Brain pericyte (primary cell): ENCODE measurements around the gene ENPP6.

Experiments
- DNase-seq: peaks from one replicate; pipeline ENCODE4 v3.0.0-alpha.2; 2012; ENCODE audit warnings: low read depth, low spot score

The ENPP6 gene

DNA sequence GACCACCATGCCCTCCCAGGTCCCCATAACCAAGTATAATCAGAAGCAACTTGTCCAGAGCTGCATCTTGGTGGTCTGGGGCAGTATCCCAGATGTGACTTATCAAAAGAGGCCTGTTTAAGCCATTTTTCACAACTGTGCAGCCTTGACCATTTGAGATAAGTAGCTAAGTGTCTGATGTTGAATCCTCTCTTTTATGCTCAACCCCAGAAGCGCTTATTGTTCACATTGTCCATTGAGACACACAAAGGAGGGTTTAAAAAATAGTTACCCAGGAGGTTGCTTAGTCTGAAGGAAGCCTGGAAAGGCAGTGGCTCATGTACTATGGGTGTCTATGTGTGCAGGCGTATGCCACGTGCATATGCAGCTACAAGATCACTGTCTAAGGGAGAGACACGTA lies 27.0 kb downstream of the ENPP6 start:
- DNase-seq = no peak

DNA sequence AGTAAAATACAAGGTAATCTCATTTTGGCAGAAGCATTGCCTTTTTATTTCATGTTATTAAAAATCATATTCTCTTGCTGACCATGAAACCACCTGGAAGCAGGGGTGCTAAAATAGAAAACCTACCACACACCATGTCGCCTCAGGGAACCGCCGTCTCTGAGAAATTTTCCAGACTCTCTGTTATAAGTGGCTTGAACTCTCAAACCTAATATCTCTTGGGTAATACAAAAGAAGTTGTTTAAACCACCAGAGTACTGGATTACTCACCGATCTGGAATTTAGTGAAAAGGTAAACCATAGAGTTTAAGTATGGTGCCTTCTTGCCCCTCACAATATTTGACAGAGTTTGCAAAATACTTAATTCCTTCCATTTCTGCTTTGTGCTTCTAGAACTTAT lies 27.7 kb downstream of the ENPP6 start:
- DNase-seq = no peak

DNA sequence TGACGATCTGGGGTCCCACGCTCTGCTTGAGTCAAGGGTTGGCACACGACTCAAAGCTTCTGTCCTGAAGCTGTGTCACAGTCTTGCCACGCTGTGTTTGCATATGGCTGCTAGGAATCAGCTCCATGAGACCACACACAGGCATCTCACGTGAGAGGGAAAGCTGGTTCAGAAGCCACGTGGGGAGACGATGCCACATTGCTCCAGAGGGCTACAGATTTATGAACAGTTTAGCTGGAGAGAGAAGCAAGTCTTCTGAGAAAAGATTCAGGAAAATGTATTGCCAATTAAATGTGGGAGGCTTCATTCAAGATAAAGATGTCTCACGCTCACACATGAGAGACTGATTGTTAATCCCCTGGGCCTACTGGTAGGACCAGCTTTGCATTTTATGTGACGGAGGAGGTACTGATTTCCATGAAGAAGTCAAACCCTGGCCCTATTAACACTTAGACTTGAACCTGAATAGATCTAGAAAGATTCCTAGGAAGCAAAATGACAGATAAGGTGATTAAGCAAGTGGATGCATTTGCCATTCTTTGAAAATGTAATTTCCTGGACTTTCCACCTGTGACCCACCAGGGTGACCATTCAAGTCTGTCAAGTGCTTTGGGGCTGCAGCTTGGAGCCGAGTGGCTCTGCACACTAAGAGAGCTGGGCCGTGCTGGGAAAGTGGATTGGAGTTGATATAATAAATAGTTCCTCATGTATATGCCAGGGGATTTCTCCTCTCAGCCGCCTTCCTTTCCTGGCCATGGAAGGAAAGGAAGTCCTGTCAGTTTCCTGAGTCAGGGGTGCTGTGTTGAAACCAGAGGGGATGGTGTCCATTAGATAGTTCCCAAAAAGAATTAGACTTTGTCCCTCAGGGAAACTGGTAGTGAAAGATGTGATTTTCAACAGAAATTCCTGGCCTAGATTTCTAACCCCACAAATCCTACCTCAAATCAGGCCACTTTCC lies 29.0 kb downstream of the ENPP6 start:
- no peak for DNase-seq

DNA sequence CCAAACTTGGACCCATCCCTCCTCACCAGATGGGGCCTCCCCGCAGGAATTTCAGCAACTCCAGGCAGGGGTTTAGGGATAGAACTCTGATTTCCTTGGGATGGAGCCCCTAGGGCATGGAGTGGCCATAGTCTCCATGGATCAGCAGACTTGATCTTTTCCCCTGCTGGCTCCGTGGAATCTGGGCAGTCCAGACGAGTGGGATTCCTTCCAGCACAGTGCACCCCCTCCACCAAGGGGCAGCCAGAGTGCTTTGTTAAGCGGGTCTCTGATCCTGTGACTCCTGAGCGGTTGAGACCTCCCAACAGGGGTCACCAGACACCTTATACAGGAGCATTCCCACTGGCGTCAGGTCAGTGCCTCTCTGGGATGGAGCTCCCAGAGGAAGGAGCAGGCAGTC lies 40.4 kb downstream of the ENPP6 start:
- no peak for DNase-seq

DNA sequence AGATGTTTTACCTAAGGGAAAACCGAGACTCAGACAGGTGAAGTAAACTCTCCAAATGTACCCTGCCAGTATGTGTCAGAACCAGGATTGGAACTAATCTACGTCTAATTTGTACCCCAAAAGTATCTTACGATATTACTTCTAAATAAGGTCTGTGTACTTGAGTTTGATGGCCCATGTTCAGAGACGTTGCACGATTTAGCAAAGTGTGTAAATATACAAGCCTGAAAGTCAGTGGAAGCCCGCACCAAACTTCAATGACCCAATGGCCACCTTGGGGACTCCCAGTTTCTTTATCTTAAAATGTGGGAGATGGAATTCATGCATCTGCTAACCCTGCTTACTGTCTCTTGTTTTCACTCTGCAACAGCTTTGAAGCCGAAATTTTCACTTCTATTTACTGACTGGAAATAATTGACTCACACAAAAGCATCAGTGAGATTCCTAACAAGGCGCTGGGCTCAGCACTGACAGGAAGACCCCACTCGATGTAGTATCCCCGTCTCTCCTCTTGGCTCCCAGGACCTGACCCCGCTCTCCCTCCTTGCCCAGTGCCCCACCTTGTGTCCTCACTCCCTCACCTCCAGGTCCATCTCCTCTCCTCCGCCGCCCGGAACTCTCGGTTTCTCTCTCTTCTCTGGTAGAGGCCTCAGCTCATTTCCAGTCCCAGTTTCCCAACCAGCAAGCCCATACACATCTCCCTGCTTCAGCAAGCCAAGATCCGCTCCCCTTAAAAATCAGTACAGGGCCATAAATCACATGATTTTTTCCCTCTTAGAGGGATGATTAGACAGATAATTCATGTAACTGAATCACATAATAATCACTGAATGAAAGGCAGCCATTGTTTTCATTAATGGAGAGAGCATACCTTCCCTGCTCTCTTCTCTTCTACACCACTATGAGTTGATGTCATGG lies 42.8 kb downstream of the ENPP6 start:
- no peak for DNase-seq

DNA sequence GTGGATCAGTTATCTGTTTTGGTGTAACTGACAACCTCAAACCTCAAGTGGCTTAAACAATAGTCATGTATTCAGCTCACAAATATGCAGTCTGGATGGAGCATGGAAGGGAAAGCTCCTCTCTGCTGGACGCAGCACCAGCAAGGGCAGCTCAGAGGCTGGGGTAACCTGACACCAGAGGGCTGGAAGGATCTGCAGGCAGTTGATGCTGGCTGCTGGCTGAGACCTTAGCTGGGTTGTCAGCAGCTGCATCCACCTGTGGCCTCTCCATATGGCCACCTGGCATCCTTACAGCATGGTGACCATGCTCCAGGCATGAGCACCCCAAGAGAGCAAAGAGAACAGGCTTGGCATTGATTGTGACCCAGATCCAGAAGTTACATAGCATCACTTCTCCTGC lies 46.7 kb downstream of the ENPP6 start:
- DNase-seq = no peak

DNA sequence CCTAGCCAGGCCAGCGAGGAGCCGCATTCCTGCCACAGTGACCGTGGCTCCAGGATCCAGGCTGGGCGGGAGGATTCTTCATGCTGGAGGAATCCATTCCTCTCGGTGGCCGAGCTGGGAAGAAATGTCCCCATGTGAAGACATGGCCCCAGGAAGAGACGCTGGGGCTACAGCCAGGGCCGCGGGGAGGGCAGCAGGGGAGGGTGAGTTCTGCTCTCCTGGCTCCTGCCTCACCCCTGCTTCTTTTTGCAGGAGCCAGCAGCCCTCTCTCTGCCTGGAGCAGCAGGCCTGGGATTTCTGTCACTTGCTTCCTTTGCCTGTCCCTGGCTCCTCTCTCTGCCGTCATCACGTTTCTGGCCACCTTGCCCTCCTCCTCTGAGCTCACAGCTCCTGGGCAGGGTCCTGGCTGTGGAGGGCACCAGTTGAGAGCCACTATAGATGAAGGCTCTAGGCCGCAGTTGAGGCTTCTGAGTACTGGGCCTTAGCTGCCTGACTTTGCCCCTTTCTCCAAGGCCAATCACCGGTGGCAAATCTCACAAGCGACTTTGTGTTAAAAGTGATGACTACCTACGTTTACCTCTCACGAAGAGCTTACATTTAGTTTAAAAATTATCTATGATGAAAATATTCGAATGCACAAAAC lies 48.3 kb downstream of the ENPP6 start:
- DNase-seq = no peak

DNA sequence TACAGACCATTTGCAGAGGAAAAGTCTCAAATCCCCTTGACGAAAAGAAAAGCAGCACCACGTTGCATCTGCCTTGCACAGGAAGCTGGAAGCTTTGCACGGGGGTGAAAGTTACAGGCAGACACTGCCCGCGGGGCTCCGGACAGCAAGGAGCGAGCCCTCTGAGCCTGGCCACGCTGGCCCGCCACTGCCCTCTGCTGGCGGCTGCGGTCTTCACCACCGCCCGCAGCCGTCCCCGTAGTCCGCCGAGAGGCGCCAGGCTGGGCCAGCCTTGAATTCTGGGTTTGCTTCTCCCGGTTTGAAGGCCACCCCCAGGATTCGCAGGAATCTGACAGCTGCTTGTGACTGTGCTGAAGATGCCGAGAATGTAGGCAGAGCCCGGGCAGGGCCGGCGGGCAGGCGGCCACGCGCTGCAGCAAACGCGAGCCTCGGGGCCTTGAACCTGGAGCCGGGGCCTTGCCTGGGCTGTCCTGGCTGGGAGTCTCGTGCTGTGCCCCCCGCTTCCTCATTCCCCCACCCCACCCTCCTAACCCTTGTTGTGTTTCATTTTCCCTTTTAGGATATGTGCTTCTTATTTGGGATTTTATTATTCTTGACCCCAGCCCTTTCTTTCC lies 49.2 kb downstream of the ENPP6 start:
- no peak for DNase-seq

DNA sequence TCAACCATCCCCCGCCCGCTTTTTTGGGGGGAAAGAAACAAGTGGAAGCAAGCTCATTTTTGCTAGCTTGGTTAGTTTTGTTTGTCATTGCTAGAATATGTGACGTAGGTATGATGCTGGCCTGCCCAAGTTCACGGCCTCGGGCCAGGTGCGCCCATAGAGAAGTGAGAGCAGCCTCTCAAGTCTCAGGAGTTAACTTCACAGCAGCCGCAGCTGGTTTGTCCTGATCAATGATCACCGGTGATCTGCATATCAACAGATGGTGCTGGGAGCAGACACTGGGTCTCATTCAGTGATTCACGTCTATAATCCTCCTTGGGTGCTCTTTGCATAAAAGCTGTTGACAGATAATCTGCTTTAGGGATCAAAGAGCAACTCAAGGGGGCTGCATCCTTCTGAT lies 50.1 kb downstream of the ENPP6 start:
- DNase-seq = no peak

DNA sequence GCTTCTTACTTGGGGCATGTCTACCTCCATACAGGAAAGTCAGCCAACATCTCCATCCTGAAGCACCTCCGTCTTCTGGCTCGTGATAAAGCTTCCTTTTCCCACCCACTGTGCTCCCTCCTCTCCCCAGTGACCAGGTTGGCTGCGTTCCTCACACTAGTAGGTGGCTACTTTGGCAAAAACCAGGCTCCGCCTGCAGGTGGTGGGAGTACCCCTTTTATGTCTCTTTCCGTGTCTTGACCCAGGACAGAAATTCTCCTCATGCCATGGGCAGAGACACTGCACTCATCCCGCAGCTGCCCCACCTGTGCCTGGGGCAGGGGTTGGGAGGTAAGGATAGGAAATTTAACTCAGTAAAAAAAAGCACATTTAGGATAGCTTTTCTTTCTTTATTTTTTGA lies 50.9 kb downstream of the ENPP6 start:
- DNase-seq = no peak

DNA sequence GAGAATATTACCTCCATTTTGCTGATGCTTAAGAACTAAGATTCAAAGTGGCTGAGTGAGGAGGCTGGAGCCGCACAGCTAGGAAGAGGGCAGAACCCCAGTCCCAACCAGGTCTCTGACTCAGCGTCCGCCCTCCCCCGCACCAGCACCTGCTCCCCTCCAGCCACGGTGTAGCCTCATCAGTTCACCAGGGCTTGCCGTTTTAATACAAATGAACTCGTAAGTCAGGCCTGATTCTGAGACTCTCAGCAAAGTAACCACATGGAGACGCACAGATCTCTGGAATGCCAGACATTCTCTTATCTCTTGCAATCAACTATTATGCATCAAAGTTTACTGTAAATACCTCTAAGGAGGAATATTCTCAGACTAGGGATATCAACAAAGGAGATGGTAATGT lies 52.4 kb downstream of the ENPP6 start:
- no peak for DNase-seq

DNA sequence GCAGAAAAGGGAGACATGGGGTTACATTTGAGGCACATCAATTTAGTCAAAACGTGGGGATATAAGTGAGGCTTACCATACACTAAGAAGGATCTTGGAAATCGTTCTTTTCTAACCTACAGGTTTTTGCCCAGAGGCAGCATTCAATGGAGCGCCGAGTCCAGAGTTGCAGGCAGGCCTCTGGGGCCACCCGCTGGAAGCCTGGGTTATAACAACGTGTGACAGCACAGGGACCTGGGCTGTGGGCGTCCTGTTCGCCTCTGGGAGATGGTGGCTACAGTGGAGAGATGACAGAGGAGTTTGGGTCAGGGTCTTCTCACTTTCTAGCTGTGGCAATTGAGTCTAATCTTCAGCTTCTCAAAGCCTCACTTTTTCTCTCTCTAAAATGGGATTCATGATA lies 53.9 kb downstream of the ENPP6 start:
- DNase-seq = no peak

DNA sequence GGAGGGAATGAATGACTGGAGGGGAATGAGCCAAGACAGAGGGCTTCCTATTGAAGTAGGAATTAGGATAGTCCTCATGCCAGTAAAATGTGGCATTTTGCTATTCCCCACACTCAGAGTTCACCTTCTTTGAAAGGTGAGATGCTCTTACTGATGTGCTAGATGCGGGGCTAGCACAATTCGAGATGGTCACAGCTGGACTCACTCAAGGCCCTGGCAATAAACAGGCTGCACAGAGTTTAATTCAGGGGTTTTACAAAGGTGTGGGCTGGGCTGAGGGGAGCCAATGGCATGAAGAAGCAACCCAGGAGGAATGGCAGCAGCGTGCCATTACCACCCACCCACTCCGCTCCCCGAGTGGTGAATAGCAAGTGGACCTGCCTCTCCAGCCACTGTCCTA lies 55.1 kb downstream of the ENPP6 start:
- no peak for DNase-seq

DNA sequence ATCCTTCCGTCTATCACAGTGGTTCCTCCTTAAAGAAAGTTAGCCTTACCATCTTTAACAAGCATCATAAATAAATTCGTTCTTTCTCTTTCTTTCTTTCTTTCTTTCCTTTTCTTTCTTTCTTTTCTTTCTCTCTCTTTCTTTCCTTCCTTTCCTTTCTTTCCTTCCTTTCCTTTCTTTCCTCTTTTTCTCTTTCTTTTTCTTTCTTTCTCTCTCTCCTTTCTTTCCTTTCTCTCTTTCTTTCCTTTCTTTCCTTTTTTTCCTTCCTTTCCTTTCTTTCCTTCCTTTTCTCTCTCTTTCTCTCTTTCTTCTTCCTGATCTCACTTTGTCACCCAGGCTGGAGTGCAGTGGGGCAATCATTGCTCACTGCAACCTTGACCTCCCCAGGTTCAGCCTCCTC lies 60.4 kb downstream of the ENPP6 start:
- DNase-seq = no peak

DNA sequence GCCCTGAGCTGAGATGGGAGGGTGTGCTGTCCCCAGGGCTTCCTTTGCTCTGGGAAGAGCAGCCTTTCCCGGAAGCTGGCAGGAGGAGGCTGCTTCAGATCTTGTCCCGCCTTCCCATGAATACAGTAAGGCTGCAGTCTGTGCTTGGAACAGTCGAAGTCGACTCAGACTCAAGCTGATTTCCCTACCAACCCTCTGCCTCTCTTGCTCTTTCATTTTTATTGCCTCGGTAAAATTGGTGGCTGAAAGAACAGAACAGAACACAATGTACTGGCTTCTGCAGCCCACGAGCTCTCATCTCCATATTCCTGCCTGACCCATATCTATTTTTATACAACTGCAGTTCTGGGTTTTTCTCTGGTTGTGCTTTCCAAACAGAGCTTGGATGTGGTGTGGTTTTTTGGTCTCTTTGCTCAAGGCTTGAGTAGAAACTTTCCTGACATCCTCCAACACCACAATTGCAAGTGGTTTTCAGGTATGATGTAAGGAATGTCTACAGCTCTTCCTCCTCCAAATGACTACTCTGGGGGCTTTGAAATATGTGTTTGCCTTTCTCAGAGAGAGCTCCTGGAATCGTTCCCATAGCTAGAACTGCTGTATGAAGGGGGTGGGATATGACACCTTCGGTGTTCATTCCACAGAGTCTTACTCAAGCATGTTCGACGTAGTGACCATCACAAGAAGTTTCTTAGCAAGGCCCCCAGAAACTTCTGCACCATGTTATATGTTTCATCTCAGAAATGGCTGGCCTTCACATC lies 61.3 kb downstream of the ENPP6 start:
- DNase-seq = no peak

DNA sequence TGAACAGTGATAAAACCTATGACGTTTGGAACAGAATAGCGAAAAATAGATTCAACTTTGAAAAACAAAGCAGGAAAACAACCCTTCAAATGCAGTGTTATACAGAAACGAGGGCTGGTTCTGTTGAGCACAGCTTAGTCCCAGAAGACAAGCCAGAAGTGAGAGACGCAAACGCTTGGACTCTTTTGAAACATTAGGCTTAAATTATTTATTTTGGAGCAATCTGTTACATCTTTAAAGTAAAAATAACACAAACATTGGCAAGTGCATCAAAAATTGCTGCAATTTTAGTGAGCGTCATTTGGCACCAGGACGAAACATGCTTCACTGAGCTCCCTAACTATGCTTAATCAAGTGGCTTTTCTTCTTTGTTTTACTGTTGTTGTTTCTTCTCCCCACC lies 63.5 kb downstream of the ENPP6 start:
- DNase-seq = no peak

DNA sequence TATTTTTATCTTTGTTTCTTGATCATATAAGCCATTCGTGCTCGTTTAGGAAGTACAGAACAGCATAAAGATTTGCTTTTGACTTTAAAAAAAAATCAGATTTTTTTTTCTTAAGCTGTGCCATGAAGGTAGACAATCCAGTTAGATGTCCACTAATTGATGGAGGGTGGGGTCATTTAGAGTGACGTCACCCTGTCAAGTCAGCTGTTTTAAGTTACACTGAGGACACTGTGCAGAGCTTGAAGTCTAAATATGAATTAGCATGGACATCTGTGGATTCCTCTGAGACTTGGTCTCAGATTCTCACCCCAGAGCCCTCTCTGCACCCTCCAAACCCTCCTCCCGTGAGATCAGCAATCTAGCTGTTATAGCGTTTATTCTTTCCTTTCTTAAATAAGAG lies 63.9 kb downstream of the ENPP6 start:
- DNase-seq = no peak

DNA sequence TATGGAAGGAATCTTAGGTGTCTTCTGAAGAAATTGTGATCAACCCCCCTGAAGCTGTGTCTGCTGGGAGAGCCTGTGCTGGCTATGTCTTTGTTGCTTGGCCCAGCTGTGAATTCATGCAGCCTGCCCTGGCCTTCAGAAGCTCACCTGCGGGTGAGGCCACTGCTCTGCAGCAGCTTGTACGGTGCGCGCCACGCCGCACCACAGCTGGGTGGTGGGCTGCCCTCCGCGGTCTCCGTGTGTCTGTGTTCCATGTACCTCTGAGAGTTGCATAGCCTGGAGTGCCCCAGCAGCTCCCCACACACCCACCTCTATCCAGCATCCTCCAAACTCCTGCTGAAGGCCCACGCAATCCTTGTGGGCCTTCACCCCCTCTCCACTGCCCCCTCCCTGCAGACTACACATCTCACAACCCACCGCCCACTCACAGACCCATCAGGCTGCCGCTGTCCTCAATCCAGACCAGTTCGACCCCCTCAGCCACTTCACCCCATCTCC lies 65.6 kb downstream of the ENPP6 start:
- DNase-seq = no peak

DNA sequence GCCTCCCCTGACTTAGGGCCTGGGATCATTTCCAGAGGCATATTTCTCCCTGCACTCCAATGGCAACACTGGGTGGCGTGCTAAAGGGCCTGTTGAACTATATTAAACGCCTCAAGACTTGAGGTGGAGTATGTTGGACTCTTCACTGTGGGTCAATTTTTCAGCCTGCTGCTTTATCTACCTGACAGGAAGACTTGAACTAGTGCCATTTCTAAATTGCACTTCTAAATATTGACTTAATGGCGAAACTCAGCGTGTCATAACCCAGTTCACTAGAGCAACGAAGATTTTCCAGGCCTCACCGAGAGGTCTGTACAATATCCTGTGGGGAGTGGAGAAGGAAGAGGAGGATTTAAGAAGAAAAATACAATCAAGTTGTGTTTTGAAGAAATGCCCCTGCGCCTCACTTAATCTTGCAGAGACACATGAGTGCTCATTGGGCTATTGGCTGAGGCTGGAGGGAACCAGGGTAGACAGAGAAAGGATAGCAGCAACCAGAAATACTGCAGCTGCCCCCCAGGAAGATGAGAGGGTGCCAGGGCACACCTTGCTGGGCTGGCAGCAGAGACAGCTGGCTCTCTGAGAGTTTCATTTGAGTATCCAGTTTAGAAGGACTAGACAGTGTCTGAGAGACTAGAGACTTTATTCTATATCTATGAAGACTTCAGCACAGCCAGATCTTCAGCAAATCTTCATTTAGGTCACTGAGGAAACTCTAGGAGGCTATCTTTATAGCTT lies 67.4 kb downstream of the ENPP6 start:
- DNase-seq = no peak
